ENCODE measurements around the gene ERICH3.

Gene ERICH3

DNA sequence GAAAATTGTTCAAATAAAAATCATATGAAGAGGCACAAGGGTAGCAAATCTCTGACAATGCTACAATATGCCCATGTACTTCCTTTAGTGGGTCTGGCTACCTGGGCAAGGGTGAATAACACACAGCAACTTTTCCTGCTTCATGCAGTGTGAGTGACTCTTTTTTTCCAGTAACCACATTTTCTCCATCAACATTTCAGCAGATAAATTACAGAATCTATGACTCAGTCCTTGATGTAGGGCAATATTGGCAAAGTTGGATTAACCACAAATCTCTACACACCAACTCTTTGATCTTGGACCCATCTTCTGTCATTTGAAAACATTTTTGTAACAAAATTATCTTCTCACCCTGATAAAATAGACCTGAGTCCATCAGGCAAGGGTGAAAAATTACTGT, 31.7 kb downstream of the ERICH3 start:
- Histone ChIP-seq H3K36me3 (ENCODE audit: insufficient read depth, low read length) (no peaks in the 10 kb centered on the region), H2AFZ (ENCODE audit: low read length) (no peak overlapping the region), H3K9me3 (ENCODE audit: insufficient read depth, low read depth, low read length) (no peaks in the 10 kb centered on the region), H3K9ac (ENCODE audit: low read depth, low read length, poor library complexity, severe bottlenecking) (no peak overlapping the region), H3K4me2 (ENCODE audit: low read depth, low read length, poor library complexity, severe bottlenecking) (no peak overlapping the region), H3K9me2 (replicated peaks; ENCODE audit: low read depth, low read length) (no peaks in the 10 kb centered on the region), H4K20me1 (ENCODE audit: insufficient read depth, low read length, poor library complexity, severe bottlenecking) (no peaks in the 10 kb centered on the region), H3K27me3 (ENCODE audit: insufficient read depth, low read length, poor library complexity, severe bottlenecking) (no peaks in the 10 kb centered on the region), H3K4me3 (ENCODE audit: low read length, poor library complexity, severe bottlenecking) (no peak overlapping the region), H3K79me2 (ENCODE audit: insufficient read depth, low read length) (no peaks in the 10 kb centered on the region), H3F3A (ENCODE audit: low read depth) (no peaks in the 10 kb centered on the region), H3K4me1 (ENCODE audit: insufficient read depth, low read length, poor library complexity, severe bottlenecking) (no peaks in the 10 kb centered on the region)
- TF ChIP-seq, protein P1, sequence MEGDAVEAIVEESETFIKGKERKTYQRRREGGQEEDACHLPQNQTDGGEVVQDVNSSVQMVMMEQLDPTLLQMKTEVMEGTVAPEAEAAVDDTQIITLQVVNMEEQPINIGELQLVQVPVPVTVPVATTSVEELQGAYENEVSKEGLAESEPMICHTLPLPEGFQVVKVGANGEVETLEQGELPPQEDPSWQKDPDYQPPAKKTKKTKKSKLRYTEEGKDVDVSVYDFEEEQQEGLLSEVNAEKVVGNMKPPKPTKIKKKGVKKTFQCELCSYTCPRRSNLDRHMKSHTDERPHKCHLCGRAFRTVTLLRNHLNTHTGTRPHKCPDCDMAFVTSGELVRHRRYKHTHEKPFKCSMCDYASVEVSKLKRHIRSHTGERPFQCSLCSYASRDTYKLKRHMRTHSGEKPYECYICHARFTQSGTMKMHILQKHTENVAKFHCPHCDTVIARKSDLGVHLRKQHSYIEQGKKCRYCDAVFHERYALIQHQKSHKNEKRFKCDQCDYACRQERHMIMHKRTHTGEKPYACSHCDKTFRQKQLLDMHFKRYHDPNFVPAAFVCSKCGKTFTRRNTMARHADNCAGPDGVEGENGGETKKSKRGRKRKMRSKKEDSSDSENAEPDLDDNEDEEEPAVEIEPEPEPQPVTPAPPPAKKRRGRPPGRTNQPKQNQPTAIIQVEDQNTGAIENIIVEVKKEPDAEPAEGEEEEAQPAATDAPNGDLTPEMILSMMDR (conservative IDR thresholded peaks at IDR 0.05; ENCODE audit: low read length) = no peak
- TF ChIP-seq EZH2phosphoT487 (IDR thresholded peaks at IDR 0.05; ENCODE audit: borderline replicate concordance) = no peak

DNA sequence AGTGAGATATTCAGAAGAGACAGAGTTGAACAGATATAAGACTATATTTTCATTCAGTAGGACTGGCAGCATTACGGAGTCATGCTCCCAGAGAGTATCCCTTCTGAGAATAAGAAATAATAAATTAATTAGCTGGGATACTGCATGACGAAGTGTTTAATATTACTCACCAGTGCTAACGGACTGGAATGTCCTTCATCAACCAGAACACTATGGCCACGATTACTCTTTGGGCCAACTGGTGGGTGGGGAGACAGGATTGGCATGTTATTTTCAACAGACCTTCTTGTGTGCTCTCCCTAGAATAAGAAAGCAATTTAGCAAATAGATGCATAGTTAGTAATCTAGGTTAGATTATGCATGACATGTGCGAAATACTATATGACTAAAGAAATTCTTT, 32.4 kb downstream of the ERICH3 start:
- no peaks in the 10 kb centered on the region for H3K9me2 ChIP-seq (replicated peaks; ENCODE audit: low read depth, low read length)
- no peaks in the 10 kb centered on the region for H4K20me1 ChIP-seq (ENCODE audit: insufficient read depth, low read length, poor library complexity, severe bottlenecking)
- H3K36me3 ChIP-seq (ENCODE audit: insufficient read depth, low read length) = no peaks in the 10 kb centered on the region
- no peaks in the 10 kb centered on the region for H3K27me3 ChIP-seq (ENCODE audit: insufficient read depth, low read length, poor library complexity, severe bottlenecking)
- H3K4me3 ChIP-seq (ENCODE audit: low read length, poor library complexity, severe bottlenecking) = no peak overlapping the region
- no peak overlapping the region for H3K9ac ChIP-seq (ENCODE audit: low read depth, low read length, poor library complexity, severe bottlenecking)
- H3K4me2 ChIP-seq (ENCODE audit: low read depth, low read length, poor library complexity, severe bottlenecking) = no peak overlapping the region
- no peaks in the 10 kb centered on the region for H3K4me1 ChIP-seq (ENCODE audit: insufficient read depth, low read length, poor library complexity, severe bottlenecking)
- no peak for TF ChIP-seq EZH2phosphoT487 (IDR thresholded peaks at IDR 0.05; ENCODE audit: borderline replicate concordance)
- no peaks in the 10 kb centered on the region for H3K9me3 ChIP-seq (ENCODE audit: insufficient read depth, low read depth, low read length)
- H3F3A ChIP-seq (ENCODE audit: low read depth) = no peaks in the 10 kb centered on the region
- H3K79me2 ChIP-seq (ENCODE audit: insufficient read depth, low read length) = no peaks in the 10 kb centered on the region
- H2AFZ ChIP-seq (ENCODE audit: low read length) = no peak overlapping the region

DNA sequence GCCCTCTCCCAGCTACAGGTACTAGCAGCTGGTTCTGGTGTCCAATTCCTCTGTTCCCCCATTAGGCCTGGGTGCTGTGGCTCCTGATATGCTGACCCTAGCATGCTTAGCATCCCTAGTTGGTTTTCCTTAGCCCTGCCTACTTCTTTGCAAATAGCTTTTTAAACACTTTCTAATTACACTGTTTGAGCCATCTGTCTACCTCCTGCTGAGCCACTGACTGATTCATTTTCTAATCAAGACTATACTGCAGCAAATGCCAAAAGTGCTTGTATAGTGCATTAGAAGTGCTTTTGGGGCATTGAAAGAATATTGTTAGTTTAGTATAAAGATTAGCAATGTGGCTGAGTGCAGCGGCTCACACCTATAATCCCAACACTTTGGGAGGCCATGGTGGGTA, 36.3 kb downstream of the ERICH3 start:
- no peak overlapping the region for H3K4me3 ChIP-seq (ENCODE audit: low read length, poor library complexity, severe bottlenecking)
- no peaks in the 10 kb centered on the region for H3K79me2 ChIP-seq (ENCODE audit: insufficient read depth, low read length)
- no peak overlapping the region for H3K9ac ChIP-seq (ENCODE audit: low read depth, low read length, poor library complexity, severe bottlenecking)
- no peaks in the 10 kb centered on the region for H4K20me1 ChIP-seq (ENCODE audit: insufficient read depth, low read length, poor library complexity, severe bottlenecking)
- no peaks in the 10 kb centered on the region for H3K27me3 ChIP-seq (ENCODE audit: insufficient read depth, low read length, poor library complexity, severe bottlenecking)
- no peak overlapping the region for H2AFZ ChIP-seq (ENCODE audit: low read length)
- H3K36me3 ChIP-seq (ENCODE audit: insufficient read depth, low read length) = no peaks in the 10 kb centered on the region
- no peaks in the 10 kb centered on the region for H3K4me1 ChIP-seq (ENCODE audit: insufficient read depth, low read length, poor library complexity, severe bottlenecking)
- TF ChIP-seq EZH2phosphoT487 (IDR thresholded peaks at IDR 0.05; ENCODE audit: borderline replicate concordance) = no peak
- TF ChIP-seq, protein P1 (conservative IDR thresholded peaks at IDR 0.05; ENCODE audit: low read length) = no peak
- no peaks in the 10 kb centered on the region for H3F3A ChIP-seq (ENCODE audit: low read depth)
- no peak overlapping the region for H3K4me2 ChIP-seq (ENCODE audit: low read depth, low read length, poor library complexity, severe bottlenecking)
- H3K9me3 ChIP-seq (ENCODE audit: insufficient read depth, low read depth, low read length) = no peaks in the 10 kb centered on the region
- H3K9me2 ChIP-seq (replicated peaks; ENCODE audit: low read depth, low read length) = no peaks in the 10 kb centered on the region

DNA sequence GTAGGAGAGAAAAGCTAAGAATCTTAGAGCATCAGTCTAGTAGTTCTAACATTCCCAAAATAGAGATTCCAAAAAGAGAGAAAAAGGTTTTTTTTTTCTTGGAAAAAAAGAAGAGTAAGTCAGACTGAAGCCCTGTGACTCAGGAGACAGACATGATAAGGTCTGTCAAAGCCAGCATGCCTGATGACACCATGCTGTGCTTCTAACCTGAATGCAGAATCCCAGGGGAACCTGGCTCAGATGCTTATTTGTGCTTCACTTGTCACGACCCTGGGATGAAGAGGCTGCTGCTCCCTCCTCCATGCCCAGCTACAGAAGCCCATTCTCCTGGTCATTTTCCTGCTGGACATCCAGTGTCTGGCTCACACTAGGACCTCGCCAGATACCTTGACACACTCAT, 44.3 kb downstream of the ERICH3 start:
- no peak for TF ChIP-seq EZH2phosphoT487 (IDR thresholded peaks at IDR 0.05; ENCODE audit: borderline replicate concordance)
- TF ChIP-seq, protein P1 (conservative IDR thresholded peaks at IDR 0.05; ENCODE audit: low read length) = no peak

More for the DNA sequence above, 44.3 kb downstream of the ERICH3 start:
- Histone ChIP-seq H3K9me2 (replicated peaks; ENCODE audit: low read depth, low read length) (no peaks in the 10 kb centered on the region), H3K4me2 (ENCODE audit: low read depth, low read length, poor library complexity, severe bottlenecking) (no peak overlapping the region), H3F3A (ENCODE audit: low read depth) (no peaks in the 10 kb centered on the region), H3K9me3 (ENCODE audit: insufficient read depth, low read depth, low read length) (no peaks in the 10 kb centered on the region), H3K36me3 (ENCODE audit: insufficient read depth, low read length) (no peaks in the 10 kb centered on the region), H3K4me3 (ENCODE audit: low read length, poor library complexity, severe bottlenecking) (no peak overlapping the region), H2AFZ (ENCODE audit: low read length) (no peak overlapping the region), H3K27me3 (ENCODE audit: insufficient read depth, low read length, poor library complexity, severe bottlenecking) (no peaks in the 10 kb centered on the region), H3K4me1 (ENCODE audit: insufficient read depth, low read length, poor library complexity, severe bottlenecking) (no peaks in the 10 kb centered on the region), H4K20me1 (ENCODE audit: insufficient read depth, low read length, poor library complexity, severe bottlenecking) (no peaks in the 10 kb centered on the region), H3K79me2 (ENCODE audit: insufficient read depth, low read length) (no peaks in the 10 kb centered on the region), H3K9ac (ENCODE audit: low read depth, low read length, poor library complexity, severe bottlenecking) (no peak overlapping the region)

All from Loucy (cell line).